ENCODE measurements around the gene SLC2A5.
"Not testable (repeated sequence)": the region's sequence is repeated elsewhere in the genome, so short reads cannot be mapped to it uniquely, and the experiment has no call there.

SLC2A5 gene

GRCh38 chr1:9069326-9070100, at the start of gene SLC2A5:
TSS of gene SLC2A5 (minus strand) at chr1:9069635. CDS start at chr1:9069536, 99 bp downstream.
- no peak for DNase-seq (ENCODE audit: low read depth in 2 of 2)

GRCh38 chr1:9118186-9118585, 48.8 kb upstream of the SLC2A5 start:
- no peak for DNase-seq (ENCODE audit: low read depth in 2 of 2)

GRCh38 chr1:9115351-9116205, 46.1 kb upstream of the SLC2A5 start:
- no peak for DNase-seq (ENCODE audit: low read depth in 2 of 2)

- DNase-seq (ENCODE audit: low read depth in 2 of 2): no peak
These were observed 43.8 kb upstream of the SLC2A5 start for GRCh38 chr1:9112961-9113880.

- no peak for DNase-seq (ENCODE audit: low read depth in 2 of 2)
These were observed 42.5 kb upstream of the SLC2A5 start for GRCh38 chr1:9111957-9112356.

- no peak for DNase-seq (ENCODE audit: low read depth in 2 of 2)
These were observed 41.9 kb upstream of the SLC2A5 start for GRCh38 chr1:9111357-9111691.

- peak; percentile 80 to 87 for DNase-seq (ENCODE audit: low read depth in 2 of 2)
These were observed 41.4 kb upstream of the SLC2A5 start for GRCh38 chr1:9110669-9111356.

GRCh38 chr1:9108056-9108665, 38.7 kb upstream of the SLC2A5 start:
- no peak for DNase-seq (ENCODE audit: low read depth in 2 of 2)

GRCh38 chr1:9107136-9107535, 37.7 kb upstream of the SLC2A5 start:
- DNase-seq (ENCODE audit: low read depth in 2 of 2): no peak

GRCh38 chr1:9106286-9106685, 36.9 kb upstream of the SLC2A5 start:
- no peak for DNase-seq (ENCODE audit: low read depth in 2 of 2)

GRCh38 chr1:9105336-9105867, 36.0 kb upstream of the SLC2A5 start:
- no peak for DNase-seq (ENCODE audit: low read depth in 2 of 2)

GRCh38 chr1:9101510-9102146, 32.2 kb upstream of the SLC2A5 start:
- DNase-seq (ENCODE audit: low read depth in 2 of 2): no peak

- no peak for DNase-seq (ENCODE audit: low read depth in 2 of 2)
These were observed 31.1 kb upstream of the SLC2A5 start for GRCh38 chr1:9100471-9101043.

- no peak for DNase-seq (ENCODE audit: low read depth in 2 of 2)
These were observed 30.1 kb upstream of the SLC2A5 start for GRCh38 chr1:9099555-9099954.

- DNase-seq (ENCODE audit: low read depth in 2 of 2): no peak
These were observed 28.7 kb upstream of the SLC2A5 start for GRCh38 chr1:9097947-9098705.

GRCh38 chr1:9095818-9096217, 26.4 kb upstream of the SLC2A5 start:
- DNase-seq (ENCODE audit: low read depth in 2 of 2): no peak

- DNase-seq (ENCODE audit: low read depth in 2 of 2): not testable (repeated sequence)
These were observed 24.7 kb upstream of the SLC2A5 start for GRCh38 chr1:9093996-9094595.

GRCh38 chr1:9093581-9093980, 24.1 kb upstream of the SLC2A5 start:
- DNase-seq (ENCODE audit: low read depth in 2 of 2): no peak

GRCh38 chr1:9093091-9093490, 23.7 kb upstream of the SLC2A5 start:
- DNase-seq (ENCODE audit: low read depth in 2 of 2): no peak
